ENCODE data around the gene CLIP2. TPM values are rescaled to one million over a fixed set of nuclear protein-coding genes. Genes with fewer than 3 reads are reported as not detected.

CLIP2 gene
- total RNA-seq, 2 donors from 2014 or later: 77.8 to 81.6 TPM

DNA sequence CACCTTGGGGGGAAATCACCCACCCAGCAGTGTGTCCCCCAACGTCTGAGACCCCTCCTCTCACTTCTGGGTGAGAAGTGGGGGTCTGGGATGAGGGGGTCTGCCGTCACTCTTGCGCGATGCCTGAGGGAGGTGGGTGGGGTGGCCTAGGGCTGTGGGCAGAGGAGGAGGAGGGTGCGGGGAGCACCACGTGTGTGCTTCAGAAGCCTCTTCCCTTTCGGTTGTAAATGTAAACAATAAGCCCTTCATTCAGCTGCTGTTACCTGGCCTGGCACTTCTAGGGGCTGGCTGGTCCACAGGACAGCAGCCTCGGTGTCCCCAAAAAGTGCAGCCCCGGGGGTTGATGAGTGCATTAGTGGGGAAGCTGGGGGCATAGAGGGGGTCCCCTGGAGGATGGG, 1.3 kb downstream of the CLIP2 start:
- Histone ChIP-seq H3K4me3 (peak overlapping the region; percentile 84), H3K9ac (ENCODE audit: low read depth in 2 of 2, low read length in 2 of 2) (peak overlapping the region; percentile 92 to 96), H3K27ac (peak overlapping the region; percentile 87), H3K4me1 (peaks cover 19% of the 10 kb centered on the region), H3K27me3 (no peaks in the 10 kb centered on the region), H3K9me3 (no peaks in the 10 kb centered on the region), H3K36me3 (no peaks in the 10 kb centered on the region)
- TF ChIP-seq, protein P1, sequence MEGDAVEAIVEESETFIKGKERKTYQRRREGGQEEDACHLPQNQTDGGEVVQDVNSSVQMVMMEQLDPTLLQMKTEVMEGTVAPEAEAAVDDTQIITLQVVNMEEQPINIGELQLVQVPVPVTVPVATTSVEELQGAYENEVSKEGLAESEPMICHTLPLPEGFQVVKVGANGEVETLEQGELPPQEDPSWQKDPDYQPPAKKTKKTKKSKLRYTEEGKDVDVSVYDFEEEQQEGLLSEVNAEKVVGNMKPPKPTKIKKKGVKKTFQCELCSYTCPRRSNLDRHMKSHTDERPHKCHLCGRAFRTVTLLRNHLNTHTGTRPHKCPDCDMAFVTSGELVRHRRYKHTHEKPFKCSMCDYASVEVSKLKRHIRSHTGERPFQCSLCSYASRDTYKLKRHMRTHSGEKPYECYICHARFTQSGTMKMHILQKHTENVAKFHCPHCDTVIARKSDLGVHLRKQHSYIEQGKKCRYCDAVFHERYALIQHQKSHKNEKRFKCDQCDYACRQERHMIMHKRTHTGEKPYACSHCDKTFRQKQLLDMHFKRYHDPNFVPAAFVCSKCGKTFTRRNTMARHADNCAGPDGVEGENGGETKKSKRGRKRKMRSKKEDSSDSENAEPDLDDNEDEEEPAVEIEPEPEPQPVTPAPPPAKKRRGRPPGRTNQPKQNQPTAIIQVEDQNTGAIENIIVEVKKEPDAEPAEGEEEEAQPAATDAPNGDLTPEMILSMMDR (IDR thresholded peaks at IDR 0.05): no peak
- intact Hi-C loops (cut with DNase I): loop anchor here (10.0 kb wide), 1 partner anchor 74 kb away; no protein-coding TSS in a partner anchor
- peak; percentile 70 for DNase-seq

DNA sequence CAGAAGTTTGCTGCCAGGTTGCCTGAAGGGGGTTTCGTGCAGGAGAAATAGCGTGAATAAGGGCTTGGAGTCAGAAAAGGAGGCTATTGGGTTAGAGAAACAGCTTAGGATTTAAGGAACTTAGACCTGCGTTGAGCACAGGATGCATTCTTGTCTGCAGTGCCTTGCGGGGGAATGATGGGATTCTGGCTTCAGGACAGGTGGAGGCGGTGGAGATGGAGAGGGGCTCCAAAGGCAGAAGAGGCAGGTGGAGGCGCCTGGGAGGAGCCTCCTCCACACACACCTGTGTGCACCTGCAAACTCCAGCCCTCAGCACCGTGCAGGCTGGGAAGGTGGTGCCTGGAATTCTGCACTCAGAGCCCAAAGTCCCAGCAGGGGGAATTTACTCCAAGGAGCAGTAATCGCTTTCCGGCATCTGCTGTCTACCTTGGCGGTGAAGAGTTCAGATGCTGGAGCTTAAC, 1.8 kb downstream of the CLIP2 start:
- H3K4me1 ChIP-seq: peaks cover 19% of the 10 kb centered on the region
- intact Hi-C loops (cut with DNase I): loop anchor here (10.0 kb wide), 1 partner anchor 74 kb away; no protein-coding TSS in a partner anchor
- H3K27me3 ChIP-seq: no peaks in the 10 kb centered on the region
- peak; percentile 75 for DNase-seq
- H3K4me3 ChIP-seq: peak overlapping the region; percentile 84
- peak overlapping the region; percentile 87 for H3K27ac ChIP-seq
- TF ChIP-seq, protein P1 (IDR thresholded peaks at IDR 0.05): no peak
- no peaks in the 10 kb centered on the region for H3K9me3 ChIP-seq
- H3K9ac ChIP-seq (ENCODE audit: low read depth in 2 of 2, low read length in 2 of 2): peak overlapping the region; percentile 92 to 96
- no peaks in the 10 kb centered on the region for H3K36me3 ChIP-seq

DNA sequence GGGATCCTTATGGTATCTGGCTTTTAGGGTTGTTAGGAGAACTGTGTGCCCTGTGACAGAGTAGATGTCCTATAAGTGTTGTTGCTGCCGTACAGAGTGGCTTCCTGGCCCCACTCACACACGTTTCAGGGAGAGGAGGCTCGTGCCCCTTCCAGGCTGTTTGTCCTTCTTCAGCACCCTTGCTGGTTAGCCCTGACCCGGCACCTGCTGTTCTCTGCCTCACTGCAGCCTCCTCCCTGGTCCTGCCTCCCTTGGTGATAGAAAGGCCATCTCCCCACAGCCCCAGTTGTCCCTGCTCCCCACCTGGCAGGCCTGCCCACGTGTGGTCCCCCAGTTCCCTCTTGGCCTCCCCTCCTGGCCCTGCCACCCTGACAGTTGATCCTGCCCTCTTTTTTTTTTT, 2.3 kb downstream of the CLIP2 start:
- no peaks in the 10 kb centered on the region for H3K9me3 ChIP-seq
- H3K4me3 ChIP-seq: peak overlapping the region; percentile 84
- no peak for DNase-seq
- peaks cover 19% of the 10 kb centered on the region for H3K4me1 ChIP-seq
- peak overlapping the region; percentile 87 for H3K27ac ChIP-seq
- no peaks in the 10 kb centered on the region for H3K36me3 ChIP-seq
- peak overlapping the region; percentile 64 to 96 for H3K9ac ChIP-seq (ENCODE audit: low read depth in 2 of 2, low read length in 2 of 2)
- intact Hi-C loops (cut with DNase I): loop anchor here (10.0 kb wide), 1 partner anchor 73 kb away; no protein-coding TSS in a partner anchor
- TF ChIP-seq, protein P1 (IDR thresholded peaks at IDR 0.05): no peak
- no peaks in the 10 kb centered on the region for H3K27me3 ChIP-seq

DNA sequence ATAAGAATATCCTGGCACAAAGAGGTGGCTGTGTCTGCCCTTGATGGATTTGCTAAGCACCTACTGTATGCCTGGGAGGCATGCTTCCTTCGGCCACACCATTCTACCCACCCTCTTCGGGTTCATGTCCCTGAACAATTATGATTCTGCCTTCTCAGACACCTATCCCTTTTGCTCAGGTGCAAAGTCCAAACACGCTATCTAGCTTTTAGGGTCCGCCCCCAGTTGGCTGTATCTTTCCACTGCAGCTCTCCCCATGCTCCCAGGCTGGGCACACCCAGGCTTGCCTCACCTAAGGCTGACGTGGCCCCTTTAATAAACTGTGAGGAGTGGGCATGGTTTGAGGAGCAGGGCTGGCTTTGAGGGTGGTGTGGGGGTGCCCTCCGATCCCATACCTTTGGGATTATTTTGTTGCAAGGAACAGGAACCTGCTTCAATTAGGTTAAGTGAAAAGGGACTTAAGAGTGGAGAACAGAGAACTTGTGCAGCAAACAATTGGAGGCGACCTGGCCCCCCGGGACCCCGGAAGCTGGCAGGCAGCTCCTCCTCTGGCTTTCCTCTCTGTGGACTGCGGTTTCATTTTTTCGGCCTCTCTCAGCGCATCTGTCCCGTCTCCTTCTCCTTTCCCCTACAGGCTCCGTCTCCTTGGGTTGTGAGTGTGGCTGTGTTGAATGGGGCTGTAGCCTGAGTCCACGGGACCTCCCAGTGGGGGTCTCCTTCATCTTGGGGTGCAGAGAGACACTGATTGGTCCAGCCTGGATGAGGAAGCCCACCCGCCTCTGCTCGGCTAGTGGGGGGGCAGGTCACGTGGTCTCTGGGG, 3.8 kb downstream of the CLIP2 start:
- TF ChIP-seq, protein P1 (IDR thresholded peaks at IDR 0.05): no peak
- Histone ChIP-seq H3K9ac (ENCODE audit: low read depth in 2 of 2, low read length in 2 of 2) (peak overlapping the region; percentile 46 to 79), H3K9me3 (no peaks in the 10 kb centered on the region), H3K4me1 (peaks cover 19% of the 10 kb centered on the region), H3K36me3 (no peaks in the 10 kb centered on the region), H3K4me3 (peak overlapping the region; percentile 5), H3K27me3 (no peaks in the 10 kb centered on the region), H3K27ac (peak overlapping the region; percentile 87)
- DNase-seq: peak; percentile 92
- intact Hi-C loops (cut with DNase I): loop anchor here (10.0 kb wide), 1 partner anchor 72 kb away; no protein-coding TSS in a partner anchor

DNA sequence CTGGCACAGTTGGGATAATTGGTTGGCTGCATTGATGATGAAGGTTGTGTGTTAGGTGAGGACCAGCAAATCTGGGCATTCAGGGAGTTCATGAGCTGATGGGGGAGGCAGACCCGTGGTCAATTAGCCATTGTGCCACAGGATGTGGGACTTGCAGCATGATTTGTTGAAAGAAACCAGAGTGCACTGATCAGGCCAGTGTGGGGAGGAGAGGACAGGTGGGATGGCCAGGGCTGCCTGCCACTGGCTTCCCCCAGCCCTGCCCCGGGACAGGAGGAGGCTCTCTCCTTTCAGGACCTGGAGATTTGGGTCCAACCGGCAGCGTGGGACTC, 4.3 kb downstream of the CLIP2 start:
- Histone ChIP-seq H3K27ac (peak overlapping the region; percentile 87), H3K4me3 (peak overlapping the region; percentile 5), H3K27me3 (no peaks in the 10 kb centered on the region), H3K9ac (ENCODE audit: low read depth in 2 of 2, low read length in 2 of 2) (peak overlapping the region; percentile 46 to 79), H3K4me1 (peaks cover 15% of the 10 kb centered on the region), H3K36me3 (no peaks in the 10 kb centered on the region), H3K9me3 (no peaks in the 10 kb centered on the region)
- intact Hi-C loops (cut with DNase I): loop anchor here (10.0 kb wide), 1 partner anchor 71 kb away; no protein-coding TSS in a partner anchor
- TF ChIP-seq, protein P1 (IDR thresholded peaks at IDR 0.05): no peak
- DNase-seq: no peak

Data from colonic mucosa (tissue), 4 donors.